ENCODE data around the gene MZB1.
A peak's percentile ranks its signal among the peaks of the same experiment; 100 is the strongest.

MZB1 gene

DNA sequence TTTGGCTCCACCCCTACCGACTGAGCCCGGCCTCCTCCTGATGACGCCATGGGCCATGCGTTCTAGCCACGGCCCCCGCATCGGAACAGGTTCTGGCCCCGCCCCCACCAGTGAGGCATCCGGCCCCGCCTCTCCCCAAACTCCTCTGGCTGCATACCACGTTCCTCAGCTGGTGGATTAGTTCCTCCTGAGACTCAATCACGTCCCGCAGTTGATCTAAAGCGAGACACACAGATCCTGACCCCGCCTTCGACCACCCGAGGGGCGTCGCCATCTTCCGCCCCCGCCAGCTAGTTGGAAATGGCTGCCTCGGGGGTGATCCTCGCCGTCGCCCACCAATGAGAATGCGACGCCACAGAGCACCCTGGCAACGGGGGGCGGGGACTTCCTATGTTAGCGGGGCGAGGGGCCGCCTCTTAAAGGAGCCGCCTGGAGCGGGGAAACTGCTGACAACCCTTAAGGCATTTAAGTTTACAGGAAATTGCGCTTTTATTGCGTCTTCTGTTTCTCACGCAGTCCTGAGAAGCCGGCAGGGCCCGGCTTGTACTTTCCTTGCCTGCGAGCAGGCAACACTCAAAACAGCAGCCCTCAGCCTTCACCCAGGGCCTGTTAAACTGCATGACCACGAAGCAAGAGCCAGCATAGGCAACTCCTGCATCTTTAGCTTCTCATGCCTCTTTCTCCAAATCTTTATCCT is 14.2 kb upstream of the MZB1 start, which contains the start of gene SPATA24:
TSS of gene SPATA24 (minus strand) at position 303 of the 697 bp plus-strand sequence. CDS start at position 274, 29 bp downstream.
- intact Hi-C loops (cut with DNase I; ENCODE audit: low total_unique reads), result no loop called here
- H3K27me3 ChIP-seq, result no peaks in the 10 kb centered on the region
- peaks cover 0 to 15% (median 10%) of the 10 kb centered on the region in 4 donors for H3K4me1 ChIP-seq
- no peaks in the 10 kb centered on the region for H3K36me3 ChIP-seq
- DNase-seq, result peak; percentile 98 to 99
- TF ChIP-seq, protein P1, sequence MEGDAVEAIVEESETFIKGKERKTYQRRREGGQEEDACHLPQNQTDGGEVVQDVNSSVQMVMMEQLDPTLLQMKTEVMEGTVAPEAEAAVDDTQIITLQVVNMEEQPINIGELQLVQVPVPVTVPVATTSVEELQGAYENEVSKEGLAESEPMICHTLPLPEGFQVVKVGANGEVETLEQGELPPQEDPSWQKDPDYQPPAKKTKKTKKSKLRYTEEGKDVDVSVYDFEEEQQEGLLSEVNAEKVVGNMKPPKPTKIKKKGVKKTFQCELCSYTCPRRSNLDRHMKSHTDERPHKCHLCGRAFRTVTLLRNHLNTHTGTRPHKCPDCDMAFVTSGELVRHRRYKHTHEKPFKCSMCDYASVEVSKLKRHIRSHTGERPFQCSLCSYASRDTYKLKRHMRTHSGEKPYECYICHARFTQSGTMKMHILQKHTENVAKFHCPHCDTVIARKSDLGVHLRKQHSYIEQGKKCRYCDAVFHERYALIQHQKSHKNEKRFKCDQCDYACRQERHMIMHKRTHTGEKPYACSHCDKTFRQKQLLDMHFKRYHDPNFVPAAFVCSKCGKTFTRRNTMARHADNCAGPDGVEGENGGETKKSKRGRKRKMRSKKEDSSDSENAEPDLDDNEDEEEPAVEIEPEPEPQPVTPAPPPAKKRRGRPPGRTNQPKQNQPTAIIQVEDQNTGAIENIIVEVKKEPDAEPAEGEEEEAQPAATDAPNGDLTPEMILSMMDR (IDR thresholded peaks at IDR 0.05), result no peak
- peak within 1 kb of the TSS; percentile 88 to 90 for H3K27ac ChIP-seq
- no peaks in the 10 kb centered on the region for H3K9me3 ChIP-seq
- H3K4me3 ChIP-seq, result peak within 1 kb of the TSS; percentile 54 to 59

DNA sequence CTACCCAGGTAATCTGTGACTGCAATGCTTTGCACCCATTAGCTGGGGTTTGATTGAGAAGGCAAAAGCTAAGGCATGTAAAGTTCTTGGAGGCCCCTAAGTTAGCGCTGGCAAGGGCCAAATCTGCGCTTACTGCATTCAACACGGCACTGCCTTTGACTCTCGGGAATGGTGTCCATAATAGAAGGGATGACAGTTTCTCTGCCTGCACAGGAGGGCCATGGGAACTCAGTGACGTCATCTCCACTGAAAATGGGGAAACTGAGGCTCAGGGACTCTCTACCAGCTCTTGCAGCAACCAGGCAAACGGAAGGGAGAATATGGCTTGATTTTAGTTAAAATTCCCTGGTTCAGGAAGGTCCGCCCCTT is 13.7 kb upstream of the MZB1 start:
- intact Hi-C loops (cut with DNase I; ENCODE audit: low total_unique reads), result no loop called here
- H3K4me1 ChIP-seq, result peaks cover 0 to 15% (median 10%) of the 10 kb centered on the region in 4 donors
- H3K36me3 ChIP-seq, result no peaks in the 10 kb centered on the region
- peak overlapping the region; percentile 54 to 59 for H3K4me3 ChIP-seq
- H3K9me3 ChIP-seq, result no peaks in the 10 kb centered on the region
- H3K27me3 ChIP-seq, result no peaks in the 10 kb centered on the region
- TF ChIP-seq, protein P1 (IDR thresholded peaks at IDR 0.05), result no peak
- no peak for DNase-seq
- H3K27ac ChIP-seq, result peak overlapping the region; percentile 88 to 90

DNA sequence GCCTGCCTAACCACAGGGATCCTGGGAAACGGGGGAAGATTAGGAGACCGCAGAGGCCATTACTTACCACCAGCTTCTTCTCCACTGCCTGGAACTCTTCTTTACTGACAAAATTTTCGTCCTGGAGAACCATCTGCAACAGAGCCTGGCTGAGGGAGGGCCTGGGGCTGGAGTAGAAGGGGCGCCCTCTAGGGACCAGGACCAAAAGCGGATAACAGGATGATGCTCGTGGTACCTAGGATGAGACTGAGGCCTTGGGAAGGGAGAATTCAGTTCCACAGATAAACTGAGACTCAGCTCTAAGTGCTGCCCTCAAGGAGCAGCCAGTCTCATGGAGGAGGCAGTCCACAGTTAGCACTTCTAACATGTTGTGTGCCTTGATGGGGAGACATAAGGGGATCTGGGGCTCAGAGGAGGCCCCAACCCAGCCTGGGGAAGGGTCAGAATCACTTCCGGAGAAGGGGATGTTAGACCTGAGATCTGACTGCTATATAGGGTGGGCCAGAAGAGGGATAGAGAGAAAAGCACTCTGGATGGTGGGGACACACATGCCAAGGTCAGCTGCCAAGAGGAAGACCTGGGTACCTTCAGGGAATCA is 12.9 kb upstream of the MZB1 start:
- H3K4me1 ChIP-seq, result peaks cover 0 to 20% (median 10%) of the 10 kb centered on the region in 4 donors
- H3K27me3 ChIP-seq, result no peaks in the 10 kb centered on the region
- peak overlapping the region; percentile 88 to 90 for H3K27ac ChIP-seq
- H3K9me3 ChIP-seq, result no peaks in the 10 kb centered on the region
- no peak for DNase-seq
- no peak overlapping the region for H3K4me3 ChIP-seq
- TF ChIP-seq, protein P1 (IDR thresholded peaks at IDR 0.05), result no peak
- no peaks in the 10 kb centered on the region for H3K36me3 ChIP-seq
- intact Hi-C loops (cut with DNase I; ENCODE audit: low total_unique reads), result no loop called here

DNA sequence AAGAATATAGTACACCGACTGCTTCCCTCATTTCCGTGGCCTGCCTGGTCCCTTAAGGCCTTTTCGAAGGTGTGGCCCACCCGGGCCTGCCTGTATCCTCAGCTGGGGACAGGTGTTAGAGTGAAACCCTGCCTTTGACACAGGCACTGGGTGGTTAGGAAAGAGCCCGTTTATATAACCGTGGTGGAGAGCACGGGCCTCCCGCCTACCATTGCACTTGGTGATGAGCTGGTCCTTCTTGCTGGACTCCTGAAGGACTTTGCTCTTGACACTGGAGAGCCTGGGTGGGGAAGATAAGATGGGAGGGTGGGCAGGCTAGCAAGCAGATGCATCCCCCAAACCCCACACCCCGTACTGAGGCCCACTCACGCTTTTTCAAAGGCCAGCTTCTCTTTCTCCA is 11.8 kb upstream of the MZB1 start:
- no peaks in the 10 kb centered on the region for H3K9me3 ChIP-seq
- intact Hi-C loops (cut with DNase I; ENCODE audit: low total_unique reads), result no loop called here

DNA sequence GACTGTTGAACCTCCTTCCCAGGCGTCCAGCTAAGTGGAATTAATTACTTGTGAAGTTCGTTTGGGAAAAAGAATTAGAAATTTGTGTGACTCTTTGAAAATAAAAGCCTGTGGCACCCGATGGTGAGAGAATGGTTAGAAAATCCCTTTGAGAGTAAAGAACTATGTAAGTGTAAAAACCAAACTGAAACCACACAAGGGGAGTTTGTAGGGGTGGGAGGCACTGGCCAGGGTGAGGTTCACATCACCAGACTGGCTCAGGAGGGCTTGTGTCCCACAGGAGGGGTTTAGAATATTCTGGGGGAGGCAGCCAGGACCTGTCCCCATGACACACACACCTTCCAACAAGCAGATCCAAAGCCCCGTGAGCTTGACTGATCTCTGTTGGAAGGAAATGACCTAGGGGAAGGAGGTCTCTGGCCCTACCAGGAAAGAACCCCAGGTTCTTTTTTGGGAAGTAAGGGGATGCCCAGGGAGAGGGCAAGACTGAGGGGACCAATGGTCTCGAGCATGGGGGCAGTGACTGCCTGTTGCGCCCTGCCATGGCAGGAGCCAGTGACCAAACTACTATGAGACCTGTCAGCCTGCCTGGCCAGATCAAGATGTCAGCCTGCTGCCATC is 9.9 kb upstream of the MZB1 start:
- Histone ChIP-seq H3K27me3 (peaks cover 0 to 8% of the 10 kb centered on the region in 2 donors), H3K4me1 (peaks cover 0 to 23% (median 13%) of the 10 kb centered on the region in 4 donors), H3K4me3 (no peak overlapping the region), H3K27ac (no peak overlapping the region), H3K9me3 (no peaks in the 10 kb centered on the region), H3K36me3 (no peaks in the 10 kb centered on the region)
- no peak for DNase-seq
- intact Hi-C loops (cut with DNase I; ENCODE audit: low total_unique reads), result no loop called here
- TF ChIP-seq, protein P1 (IDR thresholded peaks at IDR 0.05), result no peak

More for the DNA sequence above, 11.8 kb upstream of the MZB1 start:
- DNase-seq, result no peak
- no peaks in the 10 kb centered on the region for H3K36me3 ChIP-seq
- no peak overlapping the region for H3K27ac ChIP-seq
- peaks cover 0 to 20% (median 10%) of the 10 kb centered on the region in 4 donors for H3K4me1 ChIP-seq
- TF ChIP-seq, protein P1 (IDR thresholded peaks at IDR 0.05), result no peak
- no peaks in the 10 kb centered on the region for H3K27me3 ChIP-seq
- H3K4me3 ChIP-seq, result no peak overlapping the region
